ENCODE results near the gene TMEM242.
"Not testable (repeated sequence)": the region's sequence is repeated elsewhere in the genome, so short reads cannot be mapped to it uniquely, and the experiment has no call there.

Gene TMEM242

DNA sequence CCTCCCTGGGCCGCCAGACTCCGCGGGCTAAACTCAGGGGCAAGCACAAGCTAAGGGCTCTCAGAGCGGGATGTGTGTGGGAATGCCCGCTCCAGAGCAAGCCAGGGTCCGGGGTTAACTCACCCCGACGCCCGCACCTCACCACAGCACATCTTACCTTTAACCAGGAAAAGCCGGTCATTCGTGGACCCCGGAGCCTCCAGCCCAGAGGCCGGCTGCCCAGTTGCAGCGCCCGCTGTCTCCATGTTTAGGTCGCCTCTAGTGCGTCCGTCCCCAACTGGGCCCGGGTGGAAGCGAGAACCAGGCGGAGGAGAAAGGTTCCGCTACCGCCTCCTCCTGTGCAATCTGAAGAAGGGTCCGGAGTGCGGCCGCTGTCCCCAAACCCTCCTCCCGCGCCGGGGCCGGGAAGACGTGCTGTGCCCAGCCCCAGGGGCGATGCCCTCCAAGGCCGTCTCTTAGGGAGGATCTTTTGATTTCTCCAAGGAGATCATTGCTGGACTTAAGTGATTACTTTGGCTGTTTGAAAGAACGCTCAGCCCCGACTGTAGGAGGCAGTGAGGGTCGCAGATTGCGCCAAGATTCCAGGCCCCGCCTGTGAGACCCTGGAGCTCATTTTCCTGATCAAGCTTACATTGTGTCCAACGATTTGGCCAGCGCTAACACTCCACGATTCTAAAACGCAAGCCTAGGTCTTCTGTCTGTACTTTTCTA is at the start of gene TMEM242:
Gene TMEM242 (minus strand): TSS at position 265 of the 711 bp plus-strand sequence. CDS start 20 bp downstream, at position 245.
- DNase-seq (ENCODE audit: low read depth), result peak; percentile 80

- DNase-seq (ENCODE audit: low read depth), result no peak
Observed at GRCh38 chr6:157372501-157373280, 49.4 kb upstream of the TMEM242 start.

DNA sequence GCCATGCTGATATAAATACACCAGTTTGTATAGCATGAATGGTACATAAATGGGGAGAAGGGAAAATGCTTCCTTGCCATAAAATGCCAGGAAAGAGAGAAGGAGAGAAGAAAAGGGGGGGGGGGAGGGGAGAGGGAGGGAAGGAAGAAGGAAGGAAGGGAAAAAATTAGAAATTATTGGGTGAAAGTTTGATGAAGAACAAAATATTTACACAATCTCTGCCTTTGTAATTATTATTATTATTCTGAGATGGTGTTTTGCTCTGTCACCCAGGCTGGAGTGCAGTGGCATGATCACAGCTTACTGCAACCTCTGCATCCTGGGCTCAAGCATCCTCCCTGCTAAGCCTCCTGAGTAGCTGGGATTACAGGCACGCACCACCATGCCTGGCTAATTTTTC is 47.4 kb upstream of the TMEM242 start:
- DNase-seq (ENCODE audit: low read depth), result no peak

GRCh38 chr6:157368359-157369049 is 45.2 kb upstream of the TMEM242 start:
- DNase-seq (ENCODE audit: low read depth), result no peak

GRCh38 chr6:157366648-157367047 is 43.3 kb upstream of the TMEM242 start:
- no peak for DNase-seq (ENCODE audit: low read depth)

DNA sequence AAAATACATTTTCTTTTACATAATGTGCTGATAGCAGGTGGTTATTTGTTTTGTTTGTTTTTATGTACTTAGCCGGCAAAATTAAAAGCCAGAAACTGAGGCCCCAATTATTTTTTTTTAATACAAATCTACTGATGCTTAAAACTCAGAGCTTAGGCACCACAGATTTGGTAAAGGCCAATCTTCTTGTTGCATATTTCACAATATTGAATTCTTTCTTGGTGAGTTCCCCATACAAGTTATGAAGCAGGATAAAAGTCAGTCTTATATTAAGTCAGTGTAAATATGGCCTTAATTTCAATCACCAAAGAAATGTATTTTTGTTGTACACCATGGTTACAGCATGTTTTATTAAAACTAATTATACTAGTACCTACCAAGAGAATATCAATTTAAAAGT is 41.4 kb upstream of the TMEM242 start:
- no peak for DNase-seq (ENCODE audit: low read depth)

- DNase-seq (ENCODE audit: low read depth), result no peak
Observed at GRCh38 chr6:157361886-157362285, 38.6 kb upstream of the TMEM242 start.

DNA sequence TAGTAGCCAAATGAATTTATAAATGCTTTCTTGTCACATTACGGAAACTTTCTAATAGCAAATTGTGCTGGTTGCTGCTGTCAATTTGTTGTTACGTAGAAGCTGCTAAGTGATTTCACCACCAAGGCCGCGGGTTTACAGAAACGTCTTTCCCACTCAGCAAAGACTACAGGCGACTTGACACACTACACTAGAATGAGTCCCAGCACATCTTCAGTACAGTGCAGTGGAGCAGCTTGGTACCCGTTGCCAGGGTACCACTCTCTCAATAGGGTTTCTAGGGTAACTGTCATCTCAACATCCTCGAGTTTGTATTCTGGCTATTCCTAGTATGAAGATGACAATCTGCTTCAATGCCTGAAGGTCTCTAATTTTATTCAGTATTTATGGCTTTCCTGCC is 35.0 kb upstream of the TMEM242 start:
- DNase-seq (ENCODE audit: low read depth), result no peak

DNA sequence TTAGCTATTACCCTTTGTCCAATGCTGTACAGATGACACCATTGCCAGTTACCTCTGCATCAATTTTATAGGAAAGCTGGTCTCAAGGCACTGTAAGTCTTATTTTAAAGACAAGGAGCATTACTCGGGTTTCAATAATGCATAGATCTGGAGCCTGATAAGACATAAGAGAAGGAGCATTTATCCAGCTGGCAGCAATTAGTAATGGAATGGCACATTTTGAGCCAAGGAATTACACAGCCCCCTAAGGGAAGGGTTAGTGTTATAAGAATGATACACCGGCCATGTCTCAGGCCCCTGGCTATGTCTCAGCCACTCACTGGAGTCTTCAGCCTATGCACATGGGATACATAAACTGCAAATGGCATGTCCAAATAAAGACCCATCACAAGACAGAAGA is 23.1 kb upstream of the TMEM242 start:
- no peak for DNase-seq (ENCODE audit: low read depth)

DNA sequence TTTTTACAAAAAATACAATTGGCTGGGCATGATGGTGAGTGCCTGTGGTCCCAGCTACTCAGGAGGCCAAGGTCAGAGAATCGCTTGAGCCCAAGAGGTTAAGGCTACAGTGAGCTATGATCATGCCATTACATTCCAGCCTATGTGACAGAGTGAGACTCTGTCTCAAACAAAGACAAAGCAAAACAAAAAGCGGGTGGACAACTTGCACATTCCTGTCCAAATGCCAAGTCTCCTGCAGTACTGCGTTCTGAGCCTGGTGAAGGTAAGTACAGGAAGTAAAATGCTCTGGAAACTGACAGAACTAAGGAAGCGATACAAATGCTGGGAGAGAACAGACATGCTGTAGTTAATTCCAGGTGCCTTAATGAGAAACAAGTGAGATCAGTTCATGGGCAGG is 20.4 kb upstream of the TMEM242 start:
- DNase-seq (ENCODE audit: low read depth), result no peak

DNA sequence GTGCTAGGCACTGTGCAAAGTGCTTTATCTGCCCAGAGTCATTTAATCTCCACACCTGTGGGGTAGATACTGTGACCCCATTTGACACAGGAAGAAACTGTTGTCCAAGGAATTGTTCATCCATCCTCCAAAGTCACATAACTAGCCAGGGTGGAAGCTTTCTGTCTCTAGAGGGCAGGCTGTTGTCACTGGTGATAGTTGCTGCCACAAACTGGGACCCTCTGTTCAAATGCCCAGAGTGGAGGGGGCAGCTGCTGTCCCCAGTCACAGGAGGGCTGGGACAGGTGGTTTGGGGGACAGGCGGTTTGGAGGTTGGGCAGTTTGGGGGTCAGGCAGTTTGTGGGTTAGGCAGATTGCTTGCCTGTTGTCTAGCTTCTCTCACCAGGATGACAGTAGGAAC is 16.1 kb upstream of the TMEM242 start:
- DNase-seq (ENCODE audit: low read depth), result no peak

- DNase-seq (ENCODE audit: low read depth), result no peak
Observed at GRCh38 chr6:157337751-157338150, 14.4 kb upstream of the TMEM242 start.

DNA sequence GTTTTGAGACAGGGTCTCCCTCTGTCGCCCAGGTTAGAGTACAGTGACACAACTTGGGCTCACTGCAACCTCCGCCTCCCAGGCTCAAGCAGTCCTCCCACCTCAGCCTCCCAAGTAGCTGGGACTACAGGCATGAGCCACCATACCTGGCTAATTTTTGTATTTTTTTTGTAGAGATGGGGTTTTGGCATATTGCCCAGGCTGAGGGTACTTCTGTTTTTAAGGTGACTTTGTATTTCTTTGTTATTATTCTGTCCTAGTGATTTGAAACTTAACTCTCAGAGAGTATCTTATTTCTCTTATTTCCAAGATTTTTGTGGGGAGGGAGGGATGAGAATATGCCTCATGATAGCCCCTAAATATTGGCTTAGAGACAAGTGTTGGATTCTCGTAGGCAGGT is 14.0 kb upstream of the TMEM242 start:
- DNase-seq (ENCODE audit: low read depth), result not testable (repeated sequence)

GRCh38 chr6:157335829-157336228 is 12.5 kb upstream of the TMEM242 start:
- DNase-seq (ENCODE audit: low read depth), result no peak

GRCh38 chr6:157333956-157334355 is 10.6 kb upstream of the TMEM242 start:
- no peak for DNase-seq (ENCODE audit: low read depth)

DNA sequence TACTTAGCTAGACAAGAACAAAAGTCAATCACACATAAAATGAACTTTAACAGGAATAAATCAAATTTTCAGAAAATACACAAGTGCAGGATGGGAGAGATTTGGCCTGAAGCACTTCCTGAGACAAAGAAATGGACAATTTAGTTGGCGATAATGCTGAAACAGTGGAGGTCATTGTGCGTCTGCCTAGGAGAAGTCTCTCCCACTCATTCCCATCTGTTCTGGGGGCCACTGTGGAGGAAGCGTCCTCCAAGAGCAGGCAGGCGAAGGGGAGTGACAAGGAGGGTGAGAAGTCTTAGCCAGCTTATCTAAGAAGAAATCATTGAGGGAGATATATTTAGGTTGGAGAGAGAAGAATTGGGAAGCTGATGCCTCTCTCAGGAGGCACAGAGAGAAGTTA is 10.2 kb upstream of the TMEM242 start:
- no peak for DNase-seq (ENCODE audit: low read depth)

DNA sequence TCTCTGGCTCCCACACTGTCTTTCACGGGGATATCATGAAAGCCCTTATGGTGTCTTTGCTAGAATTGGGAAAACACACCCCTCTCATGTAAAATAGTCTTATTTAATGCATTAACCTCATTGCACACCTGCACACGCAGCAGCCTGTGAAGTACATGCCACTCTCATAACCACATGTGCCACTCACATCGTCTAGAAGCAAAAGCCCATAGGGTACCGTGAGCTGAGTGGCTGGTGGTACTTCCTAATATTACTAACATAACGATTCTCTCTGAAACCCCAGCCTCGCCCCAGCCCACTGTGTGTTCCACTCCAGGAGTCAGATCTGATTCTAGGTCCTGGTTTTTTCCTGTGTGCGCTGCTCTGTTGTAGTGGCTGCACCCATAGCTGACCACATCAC is 9.5 kb upstream of the TMEM242 start:
- DNase-seq (ENCODE audit: low read depth), result no peak

DNA sequence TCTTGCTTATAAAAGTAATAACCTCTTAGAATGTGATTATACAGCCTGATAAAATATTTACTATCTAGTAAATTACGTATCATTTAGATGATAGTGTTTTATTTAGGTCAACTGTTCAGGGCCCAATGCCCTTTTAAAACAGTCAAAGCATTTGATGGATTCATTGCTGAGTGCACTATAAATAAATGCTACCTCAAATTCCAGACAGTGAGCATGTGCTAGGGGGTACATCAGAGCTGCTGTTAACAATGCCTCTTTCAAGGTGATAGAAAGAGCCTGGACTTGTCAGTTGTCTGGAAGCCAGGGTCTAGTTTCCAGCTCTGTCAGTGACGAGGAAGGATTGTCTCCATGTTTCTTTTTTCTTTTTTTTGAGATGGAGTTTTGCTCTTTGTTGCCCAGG is 7.5 kb upstream of the TMEM242 start:
- no peak for DNase-seq (ENCODE audit: low read depth)

- DNase-seq (ENCODE audit: low read depth), result no peak
Observed at GRCh38 chr6:157329829-157330228, 6.5 kb upstream of the TMEM242 start.

DNA sequence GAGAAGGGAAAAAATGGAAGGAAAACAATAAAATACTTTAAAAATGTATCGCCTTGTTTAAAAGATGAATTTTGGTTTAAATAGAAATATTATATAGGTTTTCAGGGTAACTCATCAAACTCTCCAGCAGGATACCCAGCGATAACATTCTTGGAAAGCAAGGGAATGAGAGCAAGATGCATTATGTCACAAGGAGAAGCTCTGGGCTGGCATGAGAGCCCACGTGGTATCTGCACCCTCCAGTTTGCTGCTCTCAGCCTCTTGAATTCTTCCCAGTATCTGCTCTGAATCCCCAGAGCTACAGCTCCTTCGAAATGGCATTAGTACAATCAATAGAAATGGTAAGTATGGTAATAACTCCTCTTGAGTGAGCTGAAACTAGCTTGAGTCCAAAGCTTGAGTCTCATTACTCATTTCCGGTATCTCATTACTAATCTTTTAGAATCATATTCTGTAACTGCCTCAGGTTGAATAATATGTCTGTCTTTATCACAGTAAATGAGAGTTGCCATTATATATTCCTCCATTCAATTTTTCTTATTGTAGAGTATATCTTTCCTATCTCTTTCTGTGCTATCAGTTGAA is 4.9 kb upstream of the TMEM242 start:
- no peak for DNase-seq (ENCODE audit: low read depth)

GRCh38 chr6:157326979-157327378 is 3.7 kb upstream of the TMEM242 start:
- DNase-seq (ENCODE audit: low read depth), result no peak

GRCh38 chr6:157325069-157325805 is 1.9 kb upstream of the TMEM242 start:
- DNase-seq (ENCODE audit: low read depth), result no peak

All from stimulated activated CD8-positive, alpha-beta memory T cell treated with anti-CD3 and anti-CD28 coated beads, Interleukin-12 subunit alpha, Interleukin-12 subunit beta, amount 100 ng/mL, for 1 hour (primary cell).